Skeletal muscle tissue (tissue), 2 donors: ENCODE measurements around the gene GFPT1. TPM values are rescaled to one million over a fixed set of nuclear protein-coding genes. Genes with fewer than 3 reads are reported as not detected.

Source experiments
- small RNA-seq: library from RNA; depleted of rRNA; stranded (forward); fragments of <200 nt; gene quantifications from one replicate; pipeline ENCODE3, GENCODE V24; 2014
- total RNA-seq: library from RNA; depleted of rRNA; stranded (reverse); fragments of >200 nt; gene quantifications from one replicate; pipeline ENCODE4 v1.2.3, GENCODE V29; 2014

The GFPT1 gene
- total RNA-seq, 1 donor from 2014 or later: 30.8 TPM

Small RNAs within 50 kb of the gene (small RNA-seq; reads per million reads assigned to genes)
- gene RF00019: not detected

Other genes starting within 250 kb of the GFPT1 start
- gene NFU1, start 50.2 kb upstream of the GFPT1 start, total RNA-seq: 51.7 TPM